Duodenal mucosa (tissue), 2 donors: ENCODE measurements around the gene PRKCD.

Source experiments
- H3K27ac ChIP-seq: one replicate; pipeline ENCODE4 v1.7.0; 2013; ENCODE audit warnings: low read depth, low read length
- H3K27me3 ChIP-seq, 2 donors: one replicate each; pipeline ENCODE4 v1.7.0; 2013; ENCODE audit warnings: low read length in 2 of 2, control low read depth in 1 of 2; ENCODE audit not compliant: insufficient read depth in 2 of 2, control insufficient read depth in 1 of 2
- H3K36me3 ChIP-seq, 2 donors: one replicate each; pipeline ENCODE4 v1.7.0; 2013; ENCODE audit warnings: low read length in 2 of 2, control low read depth in 1 of 2; ENCODE audit not compliant: insufficient read depth in 2 of 2, control insufficient read depth in 1 of 2
- H3K4me1 ChIP-seq, 2 donors: one replicate each; pipeline ENCODE4 v1.7.0; 2013; ENCODE audit warnings: low read length in 2 of 2, control low read depth in 1 of 2; ENCODE audit not compliant: insufficient read depth in 2 of 2, control insufficient read depth in 1 of 2
- H3K4me3 ChIP-seq, 2 donors: one replicate each; pipeline ENCODE4 v1.7.0; 2013; ENCODE audit warnings: low read length in 2 of 2, low read depth in 1 of 2
- H3K9ac ChIP-seq, 2 donors: one replicate each; pipeline ENCODE4 v1.7.0; 2013; ENCODE audit warnings: low read length in 2 of 2, low read depth in 1 of 2
- H3K9me3 ChIP-seq, 2 donors: one replicate each; pipeline ENCODE4 v1.7.0; 2013; ENCODE audit warnings: low read length in 2 of 2, control low read depth in 1 of 2; ENCODE audit not compliant: control insufficient read depth in 1 of 2

The PRKCD gene

DNA sequence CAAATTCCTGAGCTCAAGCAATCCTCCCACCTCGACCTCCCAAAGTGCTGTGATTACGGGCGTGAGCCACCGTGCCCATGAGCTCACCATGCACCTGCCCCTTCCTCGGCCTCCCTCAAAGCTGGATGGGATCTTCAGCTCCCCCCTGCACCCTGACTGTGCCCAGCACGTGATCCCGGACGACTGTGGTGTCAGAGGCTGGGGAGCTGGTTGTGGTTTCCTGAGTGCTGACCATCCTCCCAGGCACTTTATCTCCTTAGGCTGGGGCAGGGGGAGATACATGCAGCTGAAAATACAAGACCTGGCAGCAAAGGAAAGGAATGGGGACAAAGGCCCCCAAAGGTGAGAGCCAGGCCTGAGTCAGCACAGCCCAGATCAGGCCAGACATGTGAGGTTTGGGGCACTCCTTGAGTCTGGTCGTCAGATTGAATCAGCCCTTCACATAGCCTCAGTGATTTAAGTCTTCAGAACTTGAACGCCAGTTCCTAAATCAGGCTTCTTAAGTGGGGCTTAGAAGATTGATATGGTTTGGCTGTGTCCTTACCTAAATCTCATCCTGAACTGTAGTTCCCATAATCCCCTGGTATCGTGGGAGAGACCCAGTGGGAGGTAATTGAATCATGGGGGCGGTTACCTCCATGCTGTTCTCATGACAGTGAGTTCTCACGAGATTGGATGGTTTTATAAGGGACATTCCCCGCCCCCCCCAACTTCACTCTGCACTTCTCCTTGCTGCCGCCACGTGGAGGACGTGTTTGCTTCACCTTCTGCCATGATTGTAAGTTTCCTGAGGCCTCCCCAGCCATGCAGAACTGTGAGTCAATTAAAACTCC is 35.8 kb downstream of the PRKCD start:
- Histone ChIP-seq H3K9ac (no peak overlapping the region), H3K4me3 (no peak overlapping the region), H3K9me3 (no peaks in the 10 kb centered on the region), H3K27ac (no peak overlapping the region), H3K4me1 (peaks cover 0 to 12% of the 10 kb centered on the region in 2 donors), H3K36me3 (peaks cover 5 to 10% of the 10 kb centered on the region in 2 donors), H3K27me3 (no peaks in the 10 kb centered on the region)

DNA sequence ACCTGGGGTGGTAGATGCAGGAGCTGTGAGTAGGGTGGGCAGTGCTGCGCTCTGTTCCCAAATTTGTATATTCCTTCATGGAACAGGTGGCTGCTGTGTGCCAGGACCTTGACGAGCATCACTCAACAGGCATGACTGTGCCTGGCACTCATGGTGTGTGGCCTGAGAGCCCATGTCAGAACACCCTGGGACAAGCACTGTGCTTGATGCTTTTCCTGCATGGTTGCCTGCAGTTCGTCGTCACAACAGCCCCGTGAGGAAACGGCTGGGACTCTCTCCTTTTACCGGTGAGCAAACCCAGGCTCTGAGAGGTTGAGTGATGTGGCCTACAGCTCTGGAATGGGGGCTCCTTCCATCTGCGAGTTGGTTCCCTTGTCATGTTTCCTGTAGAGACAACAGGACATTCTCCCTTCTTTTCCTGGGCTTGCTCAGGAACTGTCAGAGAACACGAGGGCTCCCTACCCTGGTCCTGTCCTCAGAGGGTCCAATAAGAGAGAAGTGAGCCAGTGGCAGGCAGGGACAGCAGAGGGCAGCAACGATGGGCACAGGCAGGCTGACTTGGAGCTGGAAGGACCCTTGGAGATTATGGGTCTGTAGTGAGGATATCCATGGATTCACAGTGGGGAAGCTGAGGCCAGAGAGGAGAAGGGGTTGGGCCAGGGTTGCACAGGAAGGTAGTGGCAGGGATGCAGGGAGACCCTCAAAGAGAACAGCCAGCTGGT is 37.4 kb downstream of the PRKCD start:
- Histone ChIP-seq H3K9me3 (no peaks in the 10 kb centered on the region), H3K4me3 (no peak overlapping the region), H3K27ac (no peak overlapping the region), H3K4me1 (peaks cover 0 to 8% of the 10 kb centered on the region in 2 donors), H3K36me3 (peaks cover 0 to 2% of the 10 kb centered on the region in 2 donors), H3K27me3 (no peaks in the 10 kb centered on the region), H3K9ac (no peak overlapping the region)

DNA sequence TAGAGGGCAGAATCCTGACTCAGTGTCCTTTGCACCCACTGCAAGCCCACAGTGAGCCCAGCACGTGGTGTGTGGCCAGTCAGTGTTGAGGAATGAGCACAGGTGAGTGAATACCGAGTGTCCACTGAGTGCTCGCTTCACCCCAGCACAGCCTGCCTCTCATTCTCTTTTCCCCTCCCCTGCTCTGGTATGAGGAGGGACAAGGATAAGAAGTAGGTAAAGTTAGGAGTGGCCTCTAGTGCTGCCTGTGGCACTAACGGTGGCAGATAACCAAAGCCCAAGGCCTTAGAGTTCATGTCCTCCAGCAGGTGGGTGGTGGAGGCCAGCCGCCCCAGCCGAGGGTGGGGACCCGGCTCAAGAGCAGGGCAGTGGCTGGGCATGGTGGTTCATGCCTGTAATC is 38.0 kb downstream of the PRKCD start:
- no peaks in the 10 kb centered on the region for H3K9me3 ChIP-seq
- H3K27ac ChIP-seq = no peak overlapping the region
- no peak overlapping the region for H3K9ac ChIP-seq
- peaks cover 0 to 8% of the 10 kb centered on the region in 2 donors for H3K4me1 ChIP-seq
- H3K36me3 ChIP-seq = no peaks in the 10 kb centered on the region
- no peaks in the 10 kb centered on the region for H3K27me3 ChIP-seq
- no peak overlapping the region for H3K4me3 ChIP-seq

DNA sequence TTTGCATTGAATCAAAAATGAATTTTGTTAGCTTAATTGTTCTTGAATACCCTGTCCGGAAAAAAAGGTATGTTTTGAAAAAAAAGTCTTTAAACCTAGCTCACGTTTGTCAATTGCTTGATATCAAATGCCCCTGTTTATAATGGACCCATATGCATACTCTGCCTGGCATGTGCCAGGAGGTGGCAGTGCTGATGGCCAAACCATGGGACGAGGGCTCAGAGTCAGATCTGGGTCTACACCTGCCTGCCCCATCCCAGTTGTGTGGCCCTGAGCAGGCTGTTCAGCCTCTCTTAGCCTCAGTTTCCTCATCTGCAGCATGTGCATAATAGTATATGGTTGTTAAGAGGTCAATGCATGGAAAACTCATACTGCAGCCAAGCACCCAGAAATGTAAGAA is 38.8 kb downstream of the PRKCD start:
- H3K27me3 ChIP-seq = no peaks in the 10 kb centered on the region
- no peaks in the 10 kb centered on the region for H3K9me3 ChIP-seq
- no peak overlapping the region for H3K4me3 ChIP-seq
- H3K4me1 ChIP-seq = peaks cover 0 to 8% of the 10 kb centered on the region in 2 donors
- no peak overlapping the region for H3K27ac ChIP-seq
- H3K36me3 ChIP-seq = no peaks in the 10 kb centered on the region
- no peak overlapping the region for H3K9ac ChIP-seq

DNA sequence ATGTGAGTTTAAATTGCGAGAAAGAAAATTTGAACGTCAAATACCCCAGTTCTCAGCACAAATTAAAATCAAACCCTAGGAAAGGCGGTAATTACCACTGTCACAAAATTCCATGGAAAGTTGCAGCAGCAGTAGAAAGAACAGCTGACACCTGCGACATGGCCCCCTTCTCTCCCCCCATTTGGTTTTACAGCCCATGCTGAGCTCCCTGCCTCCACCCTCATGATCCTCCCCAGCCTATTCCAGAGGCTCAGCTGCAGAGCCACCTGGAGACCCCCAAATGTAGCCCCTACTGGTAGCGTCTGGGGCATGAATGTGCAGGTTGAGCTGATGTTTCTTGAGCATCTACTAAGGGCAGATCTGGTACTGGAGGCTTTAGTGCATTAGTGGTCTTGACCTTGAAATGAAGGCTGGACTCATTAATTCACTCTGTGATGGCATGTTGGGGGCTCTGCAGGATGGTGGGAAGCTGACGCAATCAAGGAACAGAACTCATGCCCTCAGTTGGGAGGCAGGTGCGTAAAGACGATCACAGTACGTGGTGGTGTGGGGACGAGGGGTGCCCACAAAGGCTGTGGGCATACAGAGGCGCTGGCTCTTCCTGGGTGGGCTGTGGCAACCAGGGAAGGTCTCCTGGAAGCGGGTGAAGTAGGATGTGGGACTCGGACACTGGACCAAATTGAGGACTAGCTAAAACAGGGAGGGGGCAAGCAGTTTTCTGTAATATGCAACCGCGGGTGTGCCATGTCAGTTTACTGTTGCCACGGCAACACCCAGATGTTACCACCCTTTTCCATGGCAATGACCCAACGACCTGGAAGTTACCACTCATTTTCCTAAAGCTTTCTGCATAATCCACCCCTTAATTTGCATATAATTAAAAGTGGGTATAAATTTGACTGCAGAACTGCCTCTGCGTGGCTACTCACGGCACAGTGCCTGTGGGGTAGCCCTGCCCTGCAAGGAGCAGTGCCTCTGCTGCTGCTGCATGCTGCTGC is 39.8 kb downstream of the PRKCD start:
- no peak overlapping the region for H3K27ac ChIP-seq
- H3K9ac ChIP-seq = no peak overlapping the region
- peaks cover 0 to 6% of the 10 kb centered on the region in 2 donors for H3K4me1 ChIP-seq
- H3K36me3 ChIP-seq = no peaks in the 10 kb centered on the region
- H3K4me3 ChIP-seq = no peak overlapping the region
- H3K27me3 ChIP-seq = no peaks in the 10 kb centered on the region
- no peaks in the 10 kb centered on the region for H3K9me3 ChIP-seq

DNA sequence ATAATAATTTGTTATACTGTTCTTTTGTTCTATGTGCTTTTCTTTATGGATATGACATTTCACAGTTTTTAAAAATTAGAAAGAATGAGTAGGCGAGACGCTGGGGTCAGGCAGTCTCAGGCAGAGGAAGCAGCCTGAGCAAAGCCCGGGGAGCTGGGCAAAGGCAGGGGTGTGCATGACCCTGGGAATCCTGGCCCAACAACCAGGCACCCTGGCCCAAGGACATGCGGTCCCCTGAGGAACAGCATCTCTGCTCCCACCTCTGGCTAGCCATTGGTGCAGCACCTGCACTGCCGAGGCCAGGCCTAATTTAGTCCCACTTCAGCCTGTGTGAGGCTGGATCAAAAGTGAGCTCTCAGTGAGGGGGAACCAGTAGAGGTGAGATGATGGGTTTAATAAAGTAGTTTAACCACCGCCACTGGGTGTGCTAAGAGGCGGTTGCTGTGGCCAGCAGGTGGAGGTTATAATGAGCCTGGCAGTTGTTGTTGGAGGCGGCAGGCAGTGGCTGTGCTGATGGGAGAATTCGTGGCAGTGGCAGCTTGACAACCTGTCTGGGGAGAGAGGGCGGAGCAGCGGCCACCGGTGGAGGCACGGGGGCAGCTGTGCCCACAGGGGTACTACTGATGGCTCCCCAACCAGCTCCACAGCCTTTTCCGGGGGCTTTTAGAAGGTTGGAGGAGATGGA is 41.5 kb downstream of the PRKCD start:
- no peak overlapping the region for H3K4me3 ChIP-seq
- no peaks in the 10 kb centered on the region for H3K9me3 ChIP-seq
- no peaks in the 10 kb centered on the region for H3K4me1 ChIP-seq
- H3K36me3 ChIP-seq = no peaks in the 10 kb centered on the region
- H3K27me3 ChIP-seq = no peaks in the 10 kb centered on the region
- no peak overlapping the region for H3K27ac ChIP-seq
- H3K9ac ChIP-seq = no peak overlapping the region

DNA sequence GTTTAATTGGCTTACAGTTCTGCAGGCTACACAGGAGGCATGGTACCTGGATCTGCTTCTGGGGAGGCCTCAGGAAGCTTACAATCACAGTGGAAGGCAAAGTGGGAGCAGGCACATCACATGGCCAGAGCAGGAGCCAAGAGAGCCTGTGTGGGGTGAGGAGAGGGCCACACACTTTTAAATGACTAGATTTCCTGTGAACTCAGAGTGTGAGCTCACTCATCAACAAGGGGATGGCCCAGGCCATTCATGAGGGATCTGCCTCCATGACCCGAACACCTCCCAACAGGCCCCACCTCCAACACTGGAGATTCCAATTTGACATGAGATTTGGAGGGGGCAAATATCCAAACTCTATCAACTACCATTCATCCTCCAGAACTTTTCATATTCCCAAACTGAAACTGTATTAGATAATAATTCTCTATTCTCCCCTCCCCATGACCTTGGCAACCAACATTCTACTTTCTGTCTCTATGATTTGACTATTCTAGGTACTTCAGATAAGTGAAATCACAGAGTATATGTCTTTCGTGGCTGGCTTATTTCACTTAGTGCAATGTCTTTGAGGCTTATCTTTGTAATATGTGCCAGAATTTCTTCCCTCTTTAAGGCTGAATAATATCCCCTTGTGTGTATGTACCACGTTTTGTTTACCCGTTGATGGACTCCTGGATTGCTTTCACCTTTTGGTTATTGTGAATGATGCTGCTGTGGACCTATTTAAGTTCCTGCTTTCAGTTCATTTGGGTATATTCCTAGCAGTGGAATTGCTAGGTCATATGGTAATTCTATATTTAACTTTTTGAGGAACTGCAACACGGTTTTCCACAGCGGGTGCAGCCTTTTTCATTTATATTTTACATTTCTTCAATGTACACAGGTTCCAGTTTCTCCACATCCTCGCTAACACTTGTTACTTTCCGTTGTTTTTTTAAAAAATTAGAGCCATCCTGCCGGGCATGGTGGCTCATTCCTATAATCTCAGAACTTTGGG is 51.0 kb downstream of the PRKCD start:
- Histone ChIP-seq H3K36me3 (no peaks in the 10 kb centered on the region), H3K27me3 (no peaks in the 10 kb centered on the region), H3K27ac (no peak overlapping the region), H3K4me1 (no peaks in the 10 kb centered on the region), H3K9me3 (peaks cover 5 to 10% of the 10 kb centered on the region in 2 donors), H3K4me3 (no peak overlapping the region), H3K9ac (no peak overlapping the region)

DNA sequence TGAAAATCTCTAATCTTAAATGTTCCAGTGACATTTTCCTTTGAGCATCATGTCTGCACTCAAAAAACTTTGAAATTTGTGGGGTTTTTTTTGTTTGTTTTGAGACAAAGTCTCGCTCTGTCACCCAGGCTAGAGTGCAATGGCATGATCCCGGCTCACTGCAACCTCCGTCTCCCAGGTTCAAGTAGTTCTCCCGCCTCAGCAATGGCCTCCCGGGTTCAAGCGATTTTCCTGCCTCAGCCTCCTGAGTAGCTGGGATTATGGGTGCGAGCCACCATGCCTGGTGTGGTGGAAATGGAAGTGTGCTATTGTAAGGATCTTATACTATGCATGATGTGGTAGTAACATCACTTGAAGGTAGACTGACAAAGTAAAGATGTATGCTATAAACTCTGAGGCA is 52.3 kb downstream of the PRKCD start:
- Histone ChIP-seq H3K4me1 (no peaks in the 10 kb centered on the region), H3K9ac (no peak overlapping the region), H3K36me3 (no peaks in the 10 kb centered on the region), H3K4me3 (no peak overlapping the region), H3K27me3 (no peaks in the 10 kb centered on the region), H3K9me3 (peaks cover 5 to 10% of the 10 kb centered on the region in 2 donors), H3K27ac (no peak overlapping the region)

DNA sequence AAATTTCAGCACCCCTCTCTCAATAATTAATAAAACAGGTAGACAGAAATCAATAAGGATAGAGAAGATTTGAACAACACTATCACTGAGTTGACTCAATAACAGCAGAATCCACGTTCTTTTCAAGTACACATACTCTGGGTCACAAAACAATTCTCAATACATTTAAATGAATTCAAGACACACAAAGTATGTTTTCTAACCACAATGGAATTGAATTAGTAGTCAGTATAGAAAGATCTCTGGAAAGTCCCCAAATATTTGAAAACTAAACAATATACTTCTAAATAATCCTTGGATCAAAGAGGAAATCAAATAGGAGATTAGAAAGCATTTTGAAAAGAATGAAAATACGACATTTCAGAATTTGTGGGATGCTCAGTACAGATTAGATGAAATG is 54.8 kb downstream of the PRKCD start:
- Histone ChIP-seq H3K4me3 (no peak overlapping the region), H3K27ac (no peak overlapping the region), H3K9ac (no peak overlapping the region), H3K27me3 (no peaks in the 10 kb centered on the region), H3K4me1 (no peaks in the 10 kb centered on the region), H3K36me3 (no peaks in the 10 kb centered on the region), H3K9me3 (no peaks in the 10 kb centered on the region)
